Activated CD4-positive, alpha-beta T cell treated with anti-CD3 and anti-CD28 coated beads for 48 hours (primary cell): ENCODE data around the gene TLR10.
"Not testable (repeated sequence)": the region's sequence is repeated elsewhere in the genome, so short reads cannot be mapped to it uniquely, and the experiment has no call there.

Source experiments
- DNase-seq: peaks from one replicate; pipeline ENCODE4 v3.0.0-alpha.2; 2020

The TLR10 gene, protein sequence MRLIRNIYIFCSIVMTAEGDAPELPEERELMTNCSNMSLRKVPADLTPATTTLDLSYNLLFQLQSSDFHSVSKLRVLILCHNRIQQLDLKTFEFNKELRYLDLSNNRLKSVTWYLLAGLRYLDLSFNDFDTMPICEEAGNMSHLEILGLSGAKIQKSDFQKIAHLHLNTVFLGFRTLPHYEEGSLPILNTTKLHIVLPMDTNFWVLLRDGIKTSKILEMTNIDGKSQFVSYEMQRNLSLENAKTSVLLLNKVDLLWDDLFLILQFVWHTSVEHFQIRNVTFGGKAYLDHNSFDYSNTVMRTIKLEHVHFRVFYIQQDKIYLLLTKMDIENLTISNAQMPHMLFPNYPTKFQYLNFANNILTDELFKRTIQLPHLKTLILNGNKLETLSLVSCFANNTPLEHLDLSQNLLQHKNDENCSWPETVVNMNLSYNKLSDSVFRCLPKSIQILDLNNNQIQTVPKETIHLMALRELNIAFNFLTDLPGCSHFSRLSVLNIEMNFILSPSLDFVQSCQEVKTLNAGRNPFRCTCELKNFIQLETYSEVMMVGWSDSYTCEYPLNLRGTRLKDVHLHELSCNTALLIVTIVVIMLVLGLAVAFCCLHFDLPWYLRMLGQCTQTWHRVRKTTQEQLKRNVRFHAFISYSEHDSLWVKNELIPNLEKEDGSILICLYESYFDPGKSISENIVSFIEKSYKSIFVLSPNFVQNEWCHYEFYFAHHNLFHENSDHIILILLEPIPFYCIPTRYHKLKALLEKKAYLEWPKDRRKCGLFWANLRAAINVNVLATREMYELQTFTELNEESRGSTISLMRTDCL

DNA sequence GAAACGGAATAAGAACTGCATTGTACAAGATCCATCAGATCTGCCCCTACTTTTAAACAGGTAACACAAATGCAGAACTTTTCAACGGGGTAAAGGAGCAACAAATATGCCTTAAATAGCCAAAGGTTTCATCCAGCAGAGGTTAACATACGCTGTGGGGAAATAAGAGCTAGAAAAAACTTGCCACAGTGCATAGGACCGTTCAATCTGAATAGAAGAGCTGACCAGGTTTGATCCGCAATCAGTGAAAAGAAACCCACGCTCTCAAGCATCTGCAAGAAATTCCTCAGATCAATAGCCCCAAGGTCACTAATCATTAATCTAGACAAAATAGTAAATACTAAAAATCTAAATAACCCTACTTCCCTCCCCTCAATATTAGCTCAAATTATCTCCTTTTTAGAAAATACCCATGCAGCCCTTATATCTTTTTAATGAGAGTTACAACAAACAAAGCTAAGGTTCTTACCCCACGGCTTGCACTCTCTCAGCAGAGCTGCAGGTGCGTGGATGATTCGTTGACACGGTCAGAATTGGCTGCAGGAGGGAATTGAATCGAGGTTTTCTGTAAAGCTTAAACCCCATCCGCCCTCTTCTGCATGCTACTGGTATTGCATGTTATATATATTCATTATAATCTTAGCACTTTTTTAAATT is at the start of gene TLR10:
Gene TLR10 (minus strand): TSS at position 539 of the 657 bp plus-strand sequence. CDS start 7,400 bp downstream, outside the sequence.
- peak; percentile 39 for DNase-seq

DNA sequence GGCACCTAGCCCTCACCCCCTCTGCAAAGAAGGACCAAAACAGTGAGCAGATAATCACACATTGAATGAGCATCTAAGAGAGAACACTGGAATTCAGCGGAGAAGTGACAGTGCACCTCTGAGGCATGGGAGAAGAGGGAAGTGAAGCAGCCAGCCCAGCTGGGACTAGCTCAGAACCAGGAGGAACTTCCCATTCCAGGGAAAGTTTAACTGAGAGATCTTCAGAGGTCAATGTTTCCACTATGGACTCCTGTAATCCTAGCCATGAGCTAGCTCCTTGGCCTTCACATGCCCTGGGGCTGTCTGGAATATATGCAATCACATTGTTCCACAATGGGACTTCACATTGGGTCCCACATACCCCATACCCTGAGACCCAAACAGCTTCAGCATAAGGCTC is 49.4 kb upstream of the TLR10 start:
- no peak for DNase-seq

DNA sequence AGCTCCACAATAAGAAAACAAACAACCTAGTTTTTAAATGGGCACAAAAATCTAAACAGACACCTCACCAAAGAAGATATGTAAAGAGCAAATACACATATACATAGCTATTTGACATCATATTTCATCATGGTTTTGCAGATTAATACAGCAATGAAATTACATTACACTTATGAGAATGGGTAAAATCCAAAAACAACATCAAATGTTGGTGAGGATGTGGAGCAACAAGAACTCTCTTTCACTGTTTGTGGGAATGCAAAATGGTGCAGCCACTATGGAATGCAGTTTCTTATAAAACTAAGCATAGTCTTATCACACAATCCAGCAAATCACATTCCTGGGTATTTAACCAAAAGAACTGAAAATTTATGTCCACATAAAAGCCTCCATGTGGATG is 48.9 kb upstream of the TLR10 start:
- DNase-seq, result no peak

DNA sequence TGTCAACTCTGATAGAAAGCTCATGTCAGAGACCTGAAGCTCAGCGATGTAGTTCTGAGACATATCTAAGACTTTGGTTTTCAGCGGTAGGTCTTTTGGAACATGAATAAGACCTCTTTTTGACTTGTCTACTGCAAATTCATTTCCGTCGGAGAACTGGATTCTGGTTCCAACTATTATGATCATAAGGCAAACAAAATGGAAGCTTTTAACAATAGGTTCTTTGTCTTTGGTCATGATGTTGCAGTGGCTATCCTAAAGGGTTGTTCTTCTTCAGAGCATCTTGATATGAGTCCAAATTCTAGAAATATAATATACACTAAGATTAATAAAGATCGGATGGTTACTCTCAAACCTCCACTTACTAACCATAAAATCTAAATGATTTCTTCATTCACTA is 46.4 kb upstream of the TLR10 start:
- no peak for DNase-seq

DNA sequence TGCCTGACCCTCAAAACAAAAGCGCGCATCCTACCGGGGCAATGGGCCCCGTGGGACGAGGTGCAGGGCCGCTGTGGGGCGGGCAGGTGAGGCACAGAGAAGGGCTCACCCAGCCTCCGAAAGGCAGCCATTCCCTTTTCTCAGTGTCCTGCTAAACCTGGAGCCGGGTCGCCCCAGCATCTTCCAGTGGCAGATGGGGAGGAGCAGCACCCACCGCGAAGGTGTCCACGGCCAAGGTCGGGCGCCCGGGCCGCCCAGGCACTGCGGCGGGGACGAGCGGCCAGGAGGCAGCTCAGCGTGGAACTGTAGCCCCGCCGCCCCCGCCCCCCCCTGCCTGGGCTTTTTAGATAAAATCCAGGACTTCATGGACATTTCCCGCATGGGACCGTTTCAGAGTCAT is 41.0 kb upstream of the TLR10 start:
- DNase-seq, result no peak

DNA sequence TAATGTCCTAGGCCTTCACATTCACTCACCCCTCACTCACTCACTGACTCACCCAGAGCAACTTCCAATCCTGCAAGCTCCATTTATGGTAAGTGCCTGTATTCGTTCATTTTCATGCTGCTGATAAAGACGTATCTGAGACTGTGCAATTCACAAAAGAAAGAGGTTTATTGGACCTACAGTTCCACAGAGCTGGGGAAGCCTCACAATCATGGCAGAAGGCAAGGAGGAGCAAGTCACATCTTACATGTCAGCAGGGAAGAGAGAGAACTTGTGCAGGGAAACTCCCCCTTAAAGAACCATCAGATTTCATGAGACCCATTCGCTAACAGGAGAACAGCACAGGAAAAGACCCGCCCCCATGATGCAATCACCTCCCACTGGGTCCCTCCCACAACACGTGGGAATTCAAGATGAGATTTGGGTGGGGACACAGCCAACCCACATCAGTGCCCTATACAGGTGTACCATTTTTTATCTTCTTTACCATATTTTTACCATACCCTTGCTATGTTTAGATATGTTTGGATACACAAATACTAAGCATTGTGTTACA is 40.0 kb upstream of the TLR10 start:
- no peak for DNase-seq

DNA sequence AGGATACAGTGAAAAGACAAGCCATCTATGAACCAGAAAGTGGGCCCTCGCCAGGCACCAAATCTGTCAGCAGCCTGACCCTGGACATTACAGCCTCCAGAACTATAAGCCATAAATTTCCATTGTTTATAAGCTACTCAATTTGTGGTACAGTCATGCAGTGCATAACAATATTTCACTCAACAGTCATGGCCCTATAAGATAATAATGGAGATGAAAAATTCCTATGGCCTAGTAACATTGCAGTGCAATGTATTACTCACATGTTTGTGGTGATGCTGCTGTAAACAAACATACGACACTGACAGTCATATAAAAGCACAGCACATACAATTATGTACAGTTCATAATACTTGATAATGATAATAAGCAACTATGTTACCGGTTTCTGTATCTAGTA is 38.9 kb upstream of the TLR10 start:
- DNase-seq, result no peak

DNA sequence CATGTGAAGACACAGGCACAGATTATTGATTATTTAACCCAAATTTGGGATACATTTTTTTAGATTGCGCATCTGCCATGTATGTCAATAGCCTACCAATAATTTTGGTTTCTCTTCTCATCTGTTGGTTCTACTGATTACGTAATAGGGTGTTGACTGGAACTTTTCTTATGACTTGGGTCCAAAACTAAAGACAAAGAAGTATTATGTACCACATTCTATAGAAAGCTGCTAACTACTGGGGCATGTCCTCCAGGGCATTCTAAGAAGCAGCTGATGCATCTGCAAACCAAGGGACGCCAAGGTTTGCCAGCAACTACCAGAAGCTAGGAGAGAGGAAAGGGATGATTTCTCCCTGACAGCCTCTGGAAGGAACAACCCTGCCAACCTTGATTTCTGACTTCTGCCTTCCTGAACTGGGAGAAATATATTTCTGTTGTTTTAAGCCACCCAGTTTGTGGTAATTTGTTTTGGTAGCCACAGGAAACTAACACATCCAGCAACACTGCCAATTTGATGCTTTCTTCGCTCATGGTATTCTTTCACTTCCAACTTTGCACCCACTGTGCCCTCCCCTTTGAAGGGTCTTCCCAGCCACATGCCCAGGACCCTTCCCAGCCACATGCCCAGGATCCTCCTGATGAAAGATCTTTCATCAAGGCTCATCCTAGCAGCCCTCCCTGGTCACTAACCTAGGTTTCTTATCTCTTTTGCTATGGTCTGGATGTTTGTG is 37.7 kb upstream of the TLR10 start:
- DNase-seq, result no peak

DNA sequence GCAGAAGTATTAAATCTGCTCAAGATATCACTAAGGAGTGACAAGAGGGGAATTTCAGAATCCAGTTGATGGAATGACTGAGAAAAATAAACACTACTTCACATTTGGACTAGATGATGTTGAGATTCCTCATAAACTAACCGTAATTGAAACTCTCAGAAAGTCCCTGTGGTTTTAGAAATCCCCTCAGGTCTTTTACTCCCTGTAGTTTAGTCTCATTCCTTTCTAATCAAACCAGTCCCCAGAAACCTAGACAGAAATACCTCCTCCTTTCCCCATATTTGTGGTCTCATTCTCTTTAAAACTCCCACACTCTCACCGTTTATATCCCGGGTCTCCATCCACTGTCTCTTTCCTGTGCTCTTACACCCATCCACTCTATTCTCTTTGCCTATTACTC is 36.8 kb upstream of the TLR10 start:
- no peak for DNase-seq

DNA sequence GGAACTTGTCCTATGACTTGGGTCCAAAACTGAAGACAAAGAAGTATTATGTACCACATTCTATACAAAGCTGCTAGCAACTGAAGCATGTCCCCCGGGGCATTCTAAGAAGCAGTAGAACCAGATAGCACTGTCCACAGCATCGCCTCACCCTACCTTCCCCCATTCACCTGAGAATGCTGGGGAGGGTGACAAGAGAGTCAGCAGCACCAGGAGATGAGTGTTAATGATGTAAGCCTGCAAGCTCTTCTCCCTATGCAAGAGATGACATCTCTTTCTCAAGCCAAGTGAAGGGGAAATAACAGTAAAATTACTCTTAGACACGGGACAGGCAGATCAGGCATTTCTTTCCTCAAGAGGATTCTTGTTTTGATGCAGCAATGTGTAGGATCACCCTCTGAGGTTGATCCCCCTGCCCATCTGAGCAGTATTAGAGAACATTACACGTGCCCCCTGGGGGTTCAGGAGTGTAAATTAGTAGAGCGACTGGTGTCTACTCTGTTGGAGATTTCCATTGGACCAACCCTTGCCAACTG is 35.7 kb upstream of the TLR10 start:
- no peak for DNase-seq

DNA sequence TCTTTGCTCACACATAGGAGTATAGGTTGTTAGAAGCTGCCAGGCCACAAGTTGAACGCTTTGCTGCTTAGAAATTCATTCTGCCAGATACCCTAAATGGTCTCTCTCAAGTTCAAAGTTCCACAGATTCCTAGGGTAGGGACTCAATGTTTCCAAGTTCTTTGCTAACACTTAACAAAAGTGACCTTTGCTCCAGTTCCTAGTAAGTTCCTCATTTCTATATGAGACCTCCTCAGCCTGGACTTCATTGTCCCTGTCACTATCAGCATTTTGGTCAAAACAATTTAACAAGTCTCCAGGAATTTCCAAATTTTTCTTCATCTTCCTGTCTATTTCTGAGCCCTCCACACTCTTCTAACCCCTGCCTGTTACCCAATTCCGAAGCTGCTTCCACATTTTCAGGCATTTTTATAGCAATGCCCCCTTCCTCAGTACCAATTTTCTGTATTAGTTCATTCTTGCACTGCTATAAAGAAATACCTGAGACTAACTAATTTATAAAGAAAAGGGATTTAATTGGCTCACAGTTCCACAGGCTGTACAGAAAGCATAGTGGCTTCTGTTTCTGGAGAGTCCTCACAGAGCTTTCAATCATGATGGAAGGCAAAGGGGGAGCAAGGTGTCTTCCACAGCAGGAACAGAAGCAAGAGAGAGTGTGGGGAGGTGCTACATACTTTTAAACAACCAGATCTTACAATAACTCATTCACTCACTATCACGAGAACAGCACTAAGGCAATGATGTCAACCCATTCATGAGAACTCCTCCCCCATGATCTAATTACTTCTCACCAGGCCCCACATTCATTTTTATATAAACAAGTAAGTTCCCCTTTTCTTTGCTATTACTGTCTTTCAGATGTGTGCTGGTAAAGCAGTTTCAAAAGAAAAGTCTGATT is 33.3 kb upstream of the TLR10 start:
- no peak for DNase-seq

DNA sequence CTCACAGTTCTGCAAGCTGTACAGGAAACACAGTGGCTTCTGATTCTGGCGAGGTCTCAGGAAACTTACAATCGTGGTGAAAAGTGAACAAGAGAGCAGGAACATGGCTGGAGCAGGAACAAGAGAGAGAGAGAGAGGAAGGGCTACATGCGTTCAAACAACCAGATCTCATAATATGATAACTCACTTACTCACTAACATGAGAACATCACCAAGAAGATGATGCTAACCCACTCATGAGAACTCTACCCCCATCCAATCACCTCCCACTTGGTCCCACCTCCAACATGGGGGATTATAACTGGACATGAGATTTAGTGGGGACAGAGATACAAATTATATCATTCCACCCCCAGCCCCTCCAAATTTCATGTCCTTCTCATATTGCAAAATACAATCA is 31.6 kb upstream of the TLR10 start:
- DNase-seq, result no peak

DNA sequence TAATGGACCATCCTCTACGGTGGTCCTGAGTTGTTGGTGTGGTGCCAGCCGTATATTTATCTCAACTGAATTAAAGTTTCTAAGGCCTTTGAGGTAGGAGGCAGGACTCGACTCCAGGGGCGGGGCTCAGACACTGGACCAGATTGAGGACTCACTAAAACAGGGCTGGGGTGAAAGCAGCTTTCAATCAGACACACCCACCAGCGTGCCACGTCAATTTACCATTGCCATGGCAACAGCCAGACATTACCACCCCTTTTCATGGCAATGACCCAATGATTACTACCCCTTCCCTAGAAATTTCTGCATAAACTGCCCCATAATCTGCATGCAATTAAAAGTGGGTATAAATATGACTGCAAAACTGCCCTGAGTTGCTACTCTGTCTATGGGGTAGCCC is 28.5 kb upstream of the TLR10 start:
- DNase-seq, result no peak

DNA sequence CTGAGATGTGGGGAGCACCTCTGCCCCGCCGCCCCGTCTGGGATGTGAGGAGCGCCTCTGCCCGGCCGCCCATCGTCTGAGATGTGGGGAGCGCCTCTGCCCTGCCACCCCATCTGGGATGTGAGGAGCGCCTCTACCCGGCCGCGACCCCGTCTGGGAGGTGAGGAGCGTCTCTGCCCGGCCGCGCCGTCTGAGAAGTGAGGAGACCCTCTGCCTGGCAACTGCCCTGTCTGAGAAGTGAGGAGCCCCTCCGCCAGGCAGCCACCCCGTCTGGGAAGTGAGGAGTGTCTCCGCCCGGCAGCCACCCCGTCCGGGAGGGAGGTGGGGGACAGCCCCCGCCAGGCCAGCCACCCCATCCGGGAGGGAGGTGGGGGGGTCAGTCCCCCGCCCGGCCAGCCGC is 24.7 kb upstream of the TLR10 start:
- DNase-seq, result not testable (repeated sequence)

DNA sequence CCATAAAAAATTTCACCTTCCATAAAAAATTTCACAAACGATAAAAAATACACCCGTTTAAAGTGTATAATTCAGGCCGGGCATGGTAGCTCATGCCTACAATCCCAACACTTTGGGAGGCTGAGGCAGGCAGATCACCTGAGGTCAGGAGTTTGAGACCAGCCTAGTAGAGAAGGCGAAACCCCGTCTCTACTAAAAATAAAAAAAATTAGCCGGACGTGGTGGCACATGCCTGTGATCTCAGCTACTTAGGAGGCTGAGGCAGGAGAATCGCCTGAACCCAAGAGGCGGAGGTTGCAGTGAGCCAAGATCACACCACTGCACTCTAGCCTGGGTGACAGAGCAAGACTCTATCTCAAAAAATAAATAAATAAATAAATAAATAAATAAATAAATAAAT is 23.5 kb upstream of the TLR10 start:
- DNase-seq, result not testable (repeated sequence)

DNA sequence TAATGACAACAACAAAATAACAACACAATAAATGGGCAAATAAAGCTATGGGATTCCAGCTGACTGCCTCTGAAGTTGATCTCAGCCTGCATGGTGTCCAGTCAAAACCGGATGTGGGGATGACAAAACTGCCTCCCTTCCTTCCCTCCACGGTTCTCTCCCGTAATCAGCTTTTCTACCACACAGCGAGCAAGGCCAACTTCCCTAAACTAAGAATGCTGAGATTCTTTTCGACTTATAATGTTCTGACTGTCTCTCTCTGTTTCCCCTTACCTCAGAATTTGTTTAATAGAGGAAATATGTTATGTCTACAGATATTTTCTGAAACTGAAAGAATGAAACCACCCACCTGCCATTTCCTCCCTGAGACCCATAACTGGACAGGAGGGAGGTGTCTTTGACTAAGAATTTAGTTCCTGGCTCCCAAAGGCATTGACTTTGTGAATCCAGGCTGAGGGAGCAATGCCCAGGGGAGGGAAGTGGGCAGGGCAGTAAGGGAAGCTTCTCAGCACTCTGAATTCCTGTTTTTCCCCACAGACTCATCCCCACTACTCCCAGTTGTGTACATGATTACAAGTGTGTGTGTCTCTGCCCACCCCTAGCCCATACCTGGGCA is 22.8 kb upstream of the TLR10 start:
- DNase-seq, result peak; percentile 21

DNA sequence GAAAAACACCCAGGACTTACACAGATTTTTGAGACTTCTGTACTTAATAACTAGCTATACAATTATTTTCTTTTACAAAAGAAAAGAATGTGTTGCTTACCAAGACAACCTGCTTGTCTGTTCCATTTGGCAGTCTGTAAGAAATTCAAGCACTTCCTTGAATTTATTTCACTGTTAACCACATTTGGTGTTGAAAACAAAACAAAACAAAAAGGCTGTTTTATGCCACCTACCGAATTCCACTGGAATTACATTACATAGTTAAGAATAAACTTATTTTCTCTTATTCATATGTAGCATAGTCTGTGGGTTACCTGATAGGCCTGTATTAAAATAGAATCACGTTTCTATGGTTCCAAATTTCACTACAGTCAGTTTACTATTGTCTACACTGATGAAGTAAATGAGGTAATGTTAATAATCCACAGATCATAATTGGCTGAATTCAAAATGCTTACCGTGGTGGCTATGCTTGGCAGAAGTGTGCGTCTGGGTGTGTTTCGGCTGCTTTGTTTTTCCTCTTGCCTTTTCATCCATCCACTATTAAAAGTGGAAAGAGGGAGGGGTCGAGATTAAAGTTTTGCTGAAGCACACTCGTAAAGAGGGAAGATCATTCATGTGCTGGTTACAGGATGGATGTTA is 22.0 kb upstream of the TLR10 start, which contains the start of gene TLR1:
Gene TLR1 (minus strand): TSS at position 138 of the 642 bp plus-strand sequence. CDS start 5,960 bp downstream, outside the sequence.
- peak; percentile 7 for DNase-seq

DNA sequence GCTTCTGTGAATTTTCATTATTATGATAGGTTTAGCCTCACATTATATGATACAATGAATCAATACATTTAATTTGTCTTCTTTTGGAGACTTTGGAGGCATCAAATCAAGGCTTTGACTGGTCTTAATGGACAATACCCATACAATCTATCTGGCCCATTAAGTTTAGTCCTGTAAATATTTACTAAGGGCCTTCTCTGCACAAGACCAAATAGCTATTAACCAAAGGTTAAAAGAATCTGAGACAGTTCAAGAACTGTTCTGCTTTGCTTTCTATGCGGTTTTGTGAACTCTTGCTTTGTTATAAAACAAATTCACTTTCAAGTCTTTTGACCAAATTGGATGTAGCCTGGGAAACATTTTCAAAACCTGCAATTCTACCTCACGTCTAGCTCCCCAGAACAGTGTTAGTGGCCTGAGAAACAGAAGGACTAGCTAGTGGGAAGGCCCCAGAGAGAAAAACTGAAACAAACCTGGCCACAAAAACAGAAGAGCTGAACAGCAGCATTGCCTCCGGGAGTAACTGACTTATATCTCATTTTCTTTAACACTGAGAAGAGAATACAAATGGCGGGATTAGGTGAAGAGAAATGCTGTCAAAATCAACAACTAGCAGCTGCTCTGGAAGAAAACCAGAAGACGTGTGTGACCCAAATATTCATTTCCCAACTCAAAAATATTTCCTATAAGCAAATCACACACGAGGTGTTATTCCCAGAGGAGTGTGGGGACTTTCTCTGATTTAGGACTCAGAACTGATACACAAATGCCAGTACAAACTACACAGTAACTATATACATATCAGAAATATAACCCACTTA is 21.3 kb upstream of the TLR10 start:
- DNase-seq, result peak; percentile 41
